ENCODE measurements around the gene ACBD4. TPM values are rescaled to one million over a fixed set of nuclear protein-coding genes. Genes with fewer than 3 reads are reported as not detected.

ACBD4 gene
- total and polyA plus RNA-seq, 2 of the 13 experiments (the other 11 are each of a cell fraction or from before 2014, with no cell fraction given): 16.1 to 26.9 TPM

DNA sequence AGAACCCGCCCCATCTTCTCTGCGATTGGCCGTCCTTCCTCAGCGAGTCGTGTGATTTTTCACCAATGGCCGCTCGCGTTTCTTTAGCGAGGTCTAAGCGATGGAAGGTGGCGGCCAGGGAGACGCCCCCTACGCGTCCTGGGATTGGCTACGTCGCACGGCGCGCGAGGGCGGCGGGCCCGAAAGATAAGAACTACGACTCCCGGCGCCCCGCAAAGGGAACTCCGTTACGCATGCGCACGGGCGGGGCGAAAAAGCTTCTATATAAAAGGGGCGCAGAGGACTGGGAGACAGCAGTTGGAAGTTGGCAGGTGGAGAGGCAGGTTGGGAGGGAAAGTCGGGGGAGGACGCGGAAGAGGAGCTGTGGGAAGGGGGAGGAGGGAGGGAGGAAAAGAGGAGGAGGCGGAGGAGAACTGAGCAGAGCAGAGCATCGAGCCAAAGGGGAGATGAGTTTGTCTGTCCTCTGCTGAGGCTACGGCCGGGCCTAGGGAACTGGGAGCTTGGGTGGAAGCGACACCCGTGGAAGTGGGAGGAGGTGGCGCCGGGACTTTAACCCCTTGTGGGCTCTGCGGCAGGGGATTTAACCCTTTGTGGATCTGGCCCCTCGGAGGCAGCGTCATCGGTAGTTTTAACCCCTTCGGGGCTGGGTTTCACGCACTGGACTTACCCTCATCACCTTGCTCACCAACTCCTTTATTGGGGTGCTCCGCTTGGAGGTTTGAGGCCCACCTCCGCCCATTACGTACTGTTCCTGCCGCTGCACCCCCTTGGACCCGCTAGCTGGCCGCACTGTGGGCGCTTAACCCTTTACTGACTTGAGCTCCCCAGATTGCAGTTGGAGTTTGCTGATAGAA is 12.9 kb downstream of the ACBD4 start, which contains the start of gene HEXIM1 (continued):
- peak; percentile 26; the same call in 1 of the 2 replicates for TF ChIP-seq ZFX (CRISPR knock-in tag; IDR thresholded peaks at IDR 0.05; ENCODE audit: low read depth)
- 0 out of 2 replicates have a peak, but pooled peaks have one; percentile 50 for TF ChIP-seq ATRX (CRISPR knock-in tag; IDR thresholded peaks at IDR 0.05; ENCODE audit: borderline replicate concordance)
- TF ChIP-seq TCF7 (IDR thresholded peaks at IDR 0.05; ENCODE audit: low read depth): no peak
- TF ChIP-seq ZNF569 (CRISPR knock-in tag; IDR thresholded peaks at IDR 0.05; ENCODE audit: borderline replicate concordance): no peak; the same call in 1 of the 2 replicates
- peak; percentile 81; the same call in 1 of the 2 replicates for TF ChIP-seq THYN1 (CRISPR knock-in tag; IDR thresholded peaks at IDR 0.05; ENCODE audit: borderline replicate concordance, low read depth)
- TF ChIP-seq, protein P1, sequence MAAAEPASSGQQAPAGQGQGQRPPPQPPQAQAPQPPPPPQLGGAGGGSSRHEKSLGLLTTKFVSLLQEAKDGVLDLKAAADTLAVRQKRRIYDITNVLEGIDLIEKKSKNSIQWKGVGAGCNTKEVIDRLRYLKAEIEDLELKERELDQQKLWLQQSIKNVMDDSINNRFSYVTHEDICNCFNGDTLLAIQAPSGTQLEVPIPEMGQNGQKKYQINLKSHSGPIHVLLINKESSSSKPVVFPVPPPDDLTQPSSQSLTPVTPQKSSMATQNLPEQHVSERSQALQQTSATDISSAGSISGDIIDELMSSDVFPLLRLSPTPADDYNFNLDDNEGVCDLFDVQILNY (CRISPR knock-in tag; conservative IDR thresholded peaks at IDR 0.05): peak; percentile 76
- TF ChIP-seq, protein P2, sequence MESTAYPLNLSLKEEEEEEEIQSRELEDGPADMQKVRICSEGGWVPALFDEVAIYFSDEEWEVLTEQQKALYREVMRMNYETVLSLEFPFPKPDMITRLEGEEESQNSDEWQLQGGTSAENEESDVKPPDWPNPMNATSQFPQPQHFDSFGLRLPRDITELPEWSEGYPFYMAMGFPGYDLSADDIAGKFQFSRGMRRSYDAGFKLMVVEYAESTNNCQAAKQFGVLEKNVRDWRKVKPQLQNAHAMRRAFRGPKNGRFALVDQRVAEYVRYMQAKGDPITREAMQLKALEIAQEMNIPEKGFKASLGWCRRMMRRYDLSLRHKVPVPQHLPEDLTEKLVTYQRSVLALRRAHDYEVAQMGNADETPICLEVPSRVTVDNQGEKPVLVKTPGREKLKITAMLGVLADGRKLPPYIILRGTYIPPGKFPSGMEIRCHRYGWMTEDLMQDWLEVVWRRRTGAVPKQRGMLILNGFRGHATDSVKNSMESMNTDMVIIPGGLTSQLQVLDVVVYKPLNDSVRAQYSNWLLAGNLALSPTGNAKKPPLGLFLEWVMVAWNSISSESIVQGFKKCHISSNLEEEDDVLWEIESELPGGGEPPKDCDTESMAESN (CRISPR knock-in tag; conservative IDR thresholded peaks at IDR 0.05): peak; percentile 78; the same call in 1 of the 2 replicates
- TF ChIP-seq CHCHD3 (CRISPR knock-in tag; IDR thresholded peaks at IDR 0.05): no peak; the same call in 1 of the 2 replicates
- no peak; the same call in 1 of the 2 replicates for TF ChIP-seq NCOA1 (CRISPR knock-in tag; IDR thresholded peaks at IDR 0.05)
- TF ChIP-seq POLR2G (IDR thresholded peaks at IDR 0.05; ENCODE audit: low read depth, low read length): peak; percentile 100
- TF ChIP-seq, protein P3, sequence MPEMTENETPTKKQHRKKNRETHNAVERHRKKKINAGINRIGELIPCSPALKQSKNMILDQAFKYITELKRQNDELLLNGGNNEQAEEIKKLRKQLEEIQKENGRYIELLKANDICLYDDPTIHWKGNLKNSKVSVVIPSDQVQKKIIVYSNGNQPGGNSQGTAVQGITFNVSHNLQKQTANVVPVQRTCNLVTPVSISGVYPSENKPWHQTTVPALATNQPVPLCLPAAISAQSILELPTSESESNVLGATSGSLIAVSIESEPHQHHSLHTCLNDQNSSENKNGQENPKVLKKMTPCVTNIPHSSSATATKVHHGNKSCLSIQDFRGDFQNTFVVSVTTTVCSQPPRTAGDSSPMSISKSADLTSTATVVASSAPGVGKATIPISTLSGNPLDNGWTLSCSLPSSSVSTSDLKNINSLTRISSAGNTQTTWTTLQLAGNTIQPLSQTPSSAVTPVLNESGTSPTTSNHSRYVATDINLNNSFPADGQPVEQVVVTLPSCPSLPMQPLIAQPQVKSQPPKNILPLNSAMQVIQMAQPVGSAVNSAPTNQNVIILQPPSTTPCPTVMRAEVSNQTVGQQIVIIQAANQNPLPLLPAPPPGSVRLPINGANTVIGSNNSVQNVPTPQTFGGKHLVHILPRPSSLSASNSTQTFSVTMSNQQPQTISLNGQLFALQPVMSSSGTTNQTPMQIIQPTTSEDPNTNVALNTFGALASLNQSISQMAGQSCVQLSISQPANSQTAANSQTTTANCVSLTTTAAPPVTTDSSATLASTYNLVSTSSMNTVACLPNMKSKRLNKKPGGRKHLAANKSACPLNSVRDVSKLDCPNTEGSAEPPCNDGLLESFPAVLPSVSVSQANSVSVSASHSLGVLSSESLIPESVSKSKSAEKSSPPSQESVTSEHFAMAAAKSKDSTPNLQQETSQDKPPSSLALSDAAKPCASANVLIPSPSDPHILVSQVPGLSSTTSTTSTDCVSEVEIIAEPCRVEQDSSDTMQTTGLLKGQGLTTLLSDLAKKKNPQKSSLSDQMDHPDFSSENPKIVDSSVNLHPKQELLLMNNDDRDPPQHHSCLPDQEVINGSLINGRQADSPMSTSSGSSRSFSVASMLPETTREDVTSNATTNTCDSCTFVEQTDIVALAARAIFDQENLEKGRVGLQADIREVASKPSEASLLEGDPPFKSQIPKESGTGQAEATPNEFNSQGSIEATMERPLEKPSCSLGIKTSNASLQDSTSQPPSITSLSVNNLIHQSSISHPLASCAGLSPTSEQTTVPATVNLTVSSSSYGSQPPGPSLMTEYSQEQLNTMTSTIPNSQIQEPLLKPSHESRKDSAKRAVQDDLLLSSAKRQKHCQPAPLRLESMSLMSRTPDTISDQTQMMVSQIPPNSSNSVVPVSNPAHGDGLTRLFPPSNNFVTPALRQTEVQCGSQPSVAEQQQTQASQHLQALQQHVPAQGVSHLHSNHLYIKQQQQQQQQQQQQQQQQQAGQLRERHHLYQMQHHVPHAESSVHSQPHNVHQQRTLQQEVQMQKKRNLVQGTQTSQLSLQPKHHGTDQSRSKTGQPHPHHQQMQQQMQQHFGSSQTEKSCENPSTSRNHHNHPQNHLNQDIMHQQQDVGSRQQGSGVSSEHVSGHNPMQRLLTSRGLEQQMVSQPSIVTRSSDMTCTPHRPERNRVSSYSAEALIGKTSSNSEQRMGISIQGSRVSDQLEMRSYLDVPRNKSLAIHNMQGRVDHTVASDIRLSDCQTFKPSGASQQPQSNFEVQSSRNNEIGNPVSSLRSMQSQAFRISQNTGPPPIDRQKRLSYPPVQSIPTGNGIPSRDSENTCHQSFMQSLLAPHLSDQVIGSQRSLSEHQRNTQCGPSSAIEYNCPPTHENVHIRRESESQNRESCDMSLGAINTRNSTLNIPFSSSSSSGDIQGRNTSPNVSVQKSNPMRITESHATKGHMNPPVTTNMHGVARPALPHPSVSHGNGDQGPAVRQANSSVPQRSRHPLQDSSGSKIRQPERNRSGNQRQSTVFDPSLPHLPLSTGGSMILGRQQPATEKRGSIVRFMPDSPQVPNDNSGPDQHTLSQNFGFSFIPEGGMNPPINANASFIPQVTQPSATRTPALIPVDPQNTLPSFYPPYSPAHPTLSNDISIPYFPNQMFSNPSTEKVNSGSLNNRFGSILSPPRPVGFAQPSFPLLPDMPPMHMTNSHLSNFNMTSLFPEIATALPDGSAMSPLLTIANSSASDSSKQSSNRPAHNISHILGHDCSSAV (CRISPR knock-in tag; IDR thresholded peaks at IDR 0.05; ENCODE audit: borderline replicate concordance): no peak
- peak; percentile 82 for TF ChIP-seq ZNF331 (CRISPR knock-in tag; IDR thresholded peaks at IDR 0.05)
- no peak for TF ChIP-seq CSRNP2 (CRISPR knock-in tag; conservative IDR thresholded peaks at IDR 0.05; ENCODE audit: low read depth)
- peak; percentile 88; the same call in 1 of the 2 replicates for TF ChIP-seq ZFP37 (CRISPR knock-in tag; IDR thresholded peaks at IDR 0.05; ENCODE audit: borderline replicate concordance)
- TF ChIP-seq IKZF4 (CRISPR knock-in tag; IDR thresholded peaks at IDR 0.05; ENCODE audit: borderline replicate concordance, low read depth, not compliant biosample characterization): no peak
